ENCODE measurements around the gene PTPRG. TPM values are rescaled to one million over a fixed set of nuclear protein-coding genes. Genes with fewer than 3 reads are reported as not detected.

PTPRG gene
- total RNA-seq, 1 donor from 2014 or later, result 34.1 TPM

GRCh38 chr3:61928039-61928438 lies 366.7 kb downstream of the PTPRG start:
- intact Hi-C loops (cut with DNase I), result loop anchor here (5.0 kb wide), 3 partner anchors 71 to 259 kb away; no protein-coding TSS in a partner anchor
- DNase-seq (ENCODE audit: missing footprints) (no peak), ATAC-seq (peak; percentile 43)

GRCh38 chr3:61928776-61929314 lies 367.5 kb downstream of the PTPRG start:
- DNase-seq (ENCODE audit: missing footprints), result no peak
- intact Hi-C loops (cut with DNase I), result loop anchor here (5.0 kb wide), 3 partner anchors 72 to 258 kb away; no protein-coding TSS in a partner anchor
- no peak for ATAC-seq

- intact Hi-C loops (cut with DNase I), result loop anchor here (5.0 kb wide), 3 partner anchors 72 to 258 kb away; no protein-coding TSS in a partner anchor
- ATAC-seq (no peak), DNase-seq (ENCODE audit: missing footprints) (no peak)
These were observed 368.2 kb downstream of the PTPRG start for GRCh38 chr3:61929617-61930016.

- intact Hi-C loops (cut with DNase I), result no loop called here
- no peak for DNase-seq (ENCODE audit: missing footprints)
- no peak for ATAC-seq
These were observed 371.1 kb downstream of the PTPRG start for GRCh38 chr3:61932499-61932898.

GRCh38 chr3:61933798-61934504 lies 372.6 kb downstream of the PTPRG start:
- intact Hi-C loops (cut with DNase I), result no loop called here
- ATAC-seq (no peak), DNase-seq (ENCODE audit: missing footprints) (no peak)

GRCh38 chr3:61934505-61934871 lies 373.1 kb downstream of the PTPRG start:
- intact Hi-C loops (cut with DNase I), result no loop called here
- no peak for ATAC-seq
- no peak for DNase-seq (ENCODE audit: missing footprints)

GRCh38 chr3:61935814-61936213 lies 374.4 kb downstream of the PTPRG start:
- intact Hi-C loops (cut with DNase I), result no loop called here
- ATAC-seq (no peak), DNase-seq (ENCODE audit: missing footprints) (no peak)

- no peak for DNase-seq (ENCODE audit: missing footprints)
- intact Hi-C loops (cut with DNase I), result no loop called here
- ATAC-seq, result no peak
These were observed 375.1 kb downstream of the PTPRG start for GRCh38 chr3:61936344-61936937.

- intact Hi-C loops (cut with DNase I), result no loop called here
- ATAC-seq (no peak), DNase-seq (ENCODE audit: missing footprints) (no peak)
These were observed 376.1 kb downstream of the PTPRG start for GRCh38 chr3:61937477-61937876.

- ATAC-seq, result no peak
- intact Hi-C loops (cut with DNase I), result no loop called here
- no peak for DNase-seq (ENCODE audit: missing footprints)
These were observed 377.6 kb downstream of the PTPRG start for GRCh38 chr3:61938878-61939549.

GRCh38 chr3:61940236-61940635 lies 378.9 kb downstream of the PTPRG start:
- intact Hi-C loops (cut with DNase I), result no loop called here
- ATAC-seq (no peak), DNase-seq (ENCODE audit: missing footprints) (no peak)

- intact Hi-C loops (cut with DNase I), result no loop called here
- no peak for ATAC-seq
- no peak for DNase-seq (ENCODE audit: missing footprints)
These were observed 382.6 kb downstream of the PTPRG start for GRCh38 chr3:61943975-61944374.

- DNase-seq (ENCODE audit: missing footprints) (no peak), ATAC-seq (no peak)
- intact Hi-C loops (cut with DNase I), result no loop called here
These were observed 383.4 kb downstream of the PTPRG start for GRCh38 chr3:61944726-61945125.

GRCh38 chr3:61945657-61946056 lies 384.3 kb downstream of the PTPRG start:
- DNase-seq (ENCODE audit: missing footprints), result no peak
- intact Hi-C loops (cut with DNase I), result no loop called here
- ATAC-seq, result peak; percentile 43

GRCh38 chr3:61946570-61947324 lies 385.4 kb downstream of the PTPRG start:
- intact Hi-C loops (cut with DNase I), result no loop called here
- ATAC-seq (no peak), DNase-seq (ENCODE audit: missing footprints) (no peak)

GRCh38 chr3:61947456-61947855 lies 386.1 kb downstream of the PTPRG start:
- intact Hi-C loops (cut with DNase I), result no loop called here
- no peak for ATAC-seq
- DNase-seq (ENCODE audit: missing footprints), result no peak

- intact Hi-C loops (cut with DNase I), result no loop called here
- ATAC-seq (no peak), DNase-seq (ENCODE audit: missing footprints) (no peak)
These were observed 387.4 kb downstream of the PTPRG start for GRCh38 chr3:61948699-61949305.

GRCh38 chr3:61954097-61954540 lies 392.7 kb downstream of the PTPRG start:
- DNase-seq (ENCODE audit: missing footprints), result no peak
- intact Hi-C loops (cut with DNase I), result no loop called here
- ATAC-seq, result peak; percentile 40

GRCh38 chr3:61955483-61955882 lies 394.1 kb downstream of the PTPRG start:
- ATAC-seq (no peak), DNase-seq (ENCODE audit: missing footprints) (no peak)
- intact Hi-C loops (cut with DNase I), result no loop called here

Measured in Right ventricle myocardium inferior (tissue), 1 donor.